Psoas muscle (tissue), 8 donors: Measurements from ENCODE around the gene GALNT10. TPM values are rescaled to one million over a fixed set of nuclear protein-coding genes. Genes with fewer than 3 reads are reported as not detected.

Experiments used
- ATAC-seq, 4 donors: fragments of 200-7000 bp; cut with Tn5 transposase; one replicate each; pipeline ENCODE4 v1.9.1; 2020; ENCODE audit warnings: moderate library complexity in 3 of 4, mild to moderate bottlenecking in 2 of 4
- DNase-seq, 2 donors: peaks; one replicate each; pipeline ENCODE4 v3.0.0-alpha.2; 2020
- H3K27ac ChIP-seq: fragments of 200-600 bp; one replicate; pipeline ENCODE4 v1.8.0; 2022
- H3K27me3 ChIP-seq, 3 donors: fragments of 200-600 bp in 1 of 3; one replicate each; pipeline versions ENCODE4 v1.6.1 to v1.8.0; 2013 to 2022; ENCODE audit warnings: low read length in 2 of 3, mild to moderate bottlenecking in 2 of 3, moderate library complexity in 1 of 3; ENCODE audit not compliant: insufficient read depth in 3 of 3
- H3K36me3 ChIP-seq, 2 donors: fragments of 200-600 bp in 1 of 2; one replicate each; pipeline versions ENCODE4 v1.6.1 to v1.8.0; 2013 to 2022; ENCODE audit warnings: low read depth in 1 of 2, mild to moderate bottlenecking in 1 of 2, moderate library complexity in 1 of 2; ENCODE audit not compliant: insufficient read depth in 1 of 2
- H3K4me1 ChIP-seq: fragments of 200-600 bp; one replicate; pipeline ENCODE4 v1.8.0; 2022
- H3K4me3 ChIP-seq: fragments of 200-600 bp; one replicate; pipeline ENCODE4 v1.8.0; 2022; ENCODE audit warnings: mild to moderate bottlenecking
- H3K9me3 ChIP-seq: fragments of 200-600 bp; one replicate; pipeline ENCODE4 v1.8.0; 2022
- WGBS, 3 donors: extraction: QIAGEN DNeasy Blood & Tissue Kit; methylation state at CpG; one replicate each; pipeline versions ENCODE4 v1.1.6 to v1.1.7; 2013; 5-methylcytosine and 5-hydroxymethylcytosine counted together
- intact Hi-C, 2 donors: fragments of 100-400 bp; cut with DNase I; formaldehyde crosslinking; loops; one replicate each; pipeline versions ENCODE4 v1.11.0 to v1.14.2; 2022
- polyA plus RNA-seq, 3 donors: library from polyadenylated mRNA; stranded (reverse); fragments of 200-250 nt; gene quantifications; one replicate each; pipeline ENCODE4 v1.2.3, GENCODE V29; 2013
- total RNA-seq, 4 donors: library from RNA; stranded (reverse); fragmentation: NEBNext Ultra II Directional in 2 of 4; extraction: Animal tissue kit (Norgen Biotek cat#: 25700) in 2 of 4; gene quantifications; one replicate each; pipeline versions ENCODE4 v1.2.1 to v1.2.4, GENCODE V29; 2021 to 2023
- TF ChIP-seq, protein P1 (sequence below): fragments of 200-600 bp; IDR thresholded peaks from one replicate; pipeline ENCODE4 v1.8.0; 2022; ENCODE audit warnings: antibody characterized with exemption
- donor health status: healthy with polysubstance abuse.
- donor health status: DM: no; HTN: no; CAD: no; lungs with moderate emphysema.
- donor health status: Bipolar disorder and iron deficiency.
- donor health status: healthy.
- donor health status: DM: yes; HTN: yes; CAD: no.
- donor health status: DM: no; HTN: no; CAD: no.
- donor health status: DM: no; HTN: no; CAD: no.
- donor health status: DM: yes; HTN: yes; CAD: no.

The GALNT10 gene
- total and polyA plus RNA-seq, 7 donors = 4.2 to 9.9 (median 6.8) TPM

DNA sequence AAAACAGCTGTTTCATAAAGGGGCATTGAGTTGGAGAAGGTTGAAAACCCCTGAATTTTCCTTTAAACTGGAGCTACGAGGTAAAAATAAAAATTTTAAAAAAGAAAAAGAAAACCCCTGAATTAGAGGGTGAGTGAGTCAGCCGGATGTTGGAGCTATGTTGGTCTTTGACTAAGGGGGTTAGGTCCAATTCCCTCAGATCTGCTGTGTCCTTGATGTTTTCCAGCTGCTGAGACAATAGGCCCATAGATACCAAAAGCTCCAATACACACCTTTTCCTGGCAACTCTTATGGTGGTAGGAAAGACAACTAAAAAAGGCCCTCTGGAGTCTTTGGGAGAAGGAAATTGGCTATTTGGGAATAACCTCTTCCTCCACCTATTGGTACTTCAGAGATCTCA is 175.8 kb downstream of the GALNT10 start:
- Histone ChIP-seq H3K4me1 (peaks cover 6% of the 10 kb centered on the region), H3K27ac (no peak overlapping the region), H3K27me3 (no peaks in the 10 kb centered on the region), H3K9me3 (no peaks in the 10 kb centered on the region), H3K4me3 (no peak overlapping the region), H3K36me3 (no peaks in the 10 kb centered on the region)
- TF ChIP-seq, protein P1, sequence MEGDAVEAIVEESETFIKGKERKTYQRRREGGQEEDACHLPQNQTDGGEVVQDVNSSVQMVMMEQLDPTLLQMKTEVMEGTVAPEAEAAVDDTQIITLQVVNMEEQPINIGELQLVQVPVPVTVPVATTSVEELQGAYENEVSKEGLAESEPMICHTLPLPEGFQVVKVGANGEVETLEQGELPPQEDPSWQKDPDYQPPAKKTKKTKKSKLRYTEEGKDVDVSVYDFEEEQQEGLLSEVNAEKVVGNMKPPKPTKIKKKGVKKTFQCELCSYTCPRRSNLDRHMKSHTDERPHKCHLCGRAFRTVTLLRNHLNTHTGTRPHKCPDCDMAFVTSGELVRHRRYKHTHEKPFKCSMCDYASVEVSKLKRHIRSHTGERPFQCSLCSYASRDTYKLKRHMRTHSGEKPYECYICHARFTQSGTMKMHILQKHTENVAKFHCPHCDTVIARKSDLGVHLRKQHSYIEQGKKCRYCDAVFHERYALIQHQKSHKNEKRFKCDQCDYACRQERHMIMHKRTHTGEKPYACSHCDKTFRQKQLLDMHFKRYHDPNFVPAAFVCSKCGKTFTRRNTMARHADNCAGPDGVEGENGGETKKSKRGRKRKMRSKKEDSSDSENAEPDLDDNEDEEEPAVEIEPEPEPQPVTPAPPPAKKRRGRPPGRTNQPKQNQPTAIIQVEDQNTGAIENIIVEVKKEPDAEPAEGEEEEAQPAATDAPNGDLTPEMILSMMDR = no peak
- WGBS, 3 donors = 74 to 91% (median 89%) methylated on average over 2 of the region's 2 CpGs
- intact Hi-C loops = no loop called here
- ATAC-seq (no peak), DNase-seq (no peak)

DNA sequence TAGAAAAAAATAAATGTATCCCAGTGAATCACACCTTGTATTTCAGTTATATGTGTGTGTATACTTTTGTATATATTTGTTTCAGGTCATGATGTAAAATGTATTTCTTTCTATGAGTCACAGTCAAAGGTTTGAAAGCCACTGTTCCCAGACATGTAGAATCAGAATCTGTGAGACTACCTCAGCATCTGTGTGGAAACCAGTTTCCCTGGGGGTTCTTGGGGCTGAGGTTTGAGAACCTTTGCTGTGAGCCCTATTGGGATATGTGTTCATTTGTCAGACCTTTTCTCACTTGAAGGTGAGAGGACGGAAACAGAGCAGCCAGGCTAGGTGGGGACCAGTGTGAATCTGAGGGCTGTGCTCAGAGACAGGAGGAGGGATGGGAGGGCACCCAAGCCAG is 176.6 kb downstream of the GALNT10 start:
- intact Hi-C loops = no loop called here
- no peak overlapping the region for H3K27ac ChIP-seq

DNA sequence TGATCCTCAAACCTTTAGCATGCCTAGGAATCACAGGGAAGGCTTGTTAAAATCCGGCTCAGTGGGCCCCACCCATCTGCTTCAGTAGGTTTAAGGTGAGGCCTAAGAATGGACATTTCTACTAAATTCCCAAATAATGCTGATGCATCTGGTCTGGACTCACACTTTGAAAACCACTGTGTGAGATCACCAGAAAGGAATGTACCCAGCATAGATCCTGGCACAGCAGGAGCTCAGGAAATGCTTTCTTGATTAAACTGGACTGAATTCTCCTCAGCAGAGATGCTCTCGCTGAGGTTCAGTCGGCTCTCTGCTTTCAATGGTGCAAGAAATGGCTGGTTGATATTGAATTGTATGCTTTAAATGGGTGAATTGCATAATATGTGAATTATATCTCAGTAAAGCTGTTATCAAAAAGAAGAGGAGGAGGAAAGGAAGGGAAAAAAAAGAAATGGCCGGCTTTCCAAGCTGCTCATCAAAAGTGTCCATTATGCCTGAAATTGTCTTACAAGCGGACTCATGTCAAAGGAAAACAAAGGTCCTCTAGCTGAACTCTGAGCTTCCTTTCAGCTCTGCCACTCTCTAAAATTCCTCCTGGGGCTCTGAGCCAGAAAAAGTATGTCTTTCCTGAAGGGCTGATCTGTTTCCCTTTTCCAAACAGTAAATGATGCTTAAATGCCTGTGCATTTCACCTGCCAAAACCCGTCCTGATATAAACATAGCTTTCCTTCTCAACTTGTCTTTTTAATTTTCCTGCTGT is 177.7 kb downstream of the GALNT10 start:
- TF ChIP-seq, protein P1 = no peak
- Histone ChIP-seq H3K36me3 (no peaks in the 10 kb centered on the region), H3K9me3 (no peaks in the 10 kb centered on the region), H3K4me1 (peaks cover 17% of the 10 kb centered on the region), H3K27ac (peak overlapping the region; percentile 5), H3K27me3 (no peaks in the 10 kb centered on the region), H3K4me3 (no peak overlapping the region)
- 64 to 72% (median 69%) methylated on average over 6 of the region's 6 CpGs for WGBS, 3 donors
- ATAC-seq = peak; percentile 42 to 47 (median 46)
- intact Hi-C loops = no loop called here
- DNase-seq = no peak

More for the DNA sequence above, 176.6 kb downstream of the GALNT10 start:
- 90 to 100% (median 95%) methylated on average over 1 of the region's 1 CpG for WGBS, 3 donors
- TF ChIP-seq, protein P1 = no peak
- no peak for DNase-seq
- no peak for ATAC-seq
- H3K4me1 ChIP-seq = peaks cover 12% of the 10 kb centered on the region
- H3K9me3 ChIP-seq = no peaks in the 10 kb centered on the region
- H3K36me3 ChIP-seq = no peaks in the 10 kb centered on the region
- no peaks in the 10 kb centered on the region for H3K27me3 ChIP-seq
- H3K4me3 ChIP-seq = no peak overlapping the region

DNA sequence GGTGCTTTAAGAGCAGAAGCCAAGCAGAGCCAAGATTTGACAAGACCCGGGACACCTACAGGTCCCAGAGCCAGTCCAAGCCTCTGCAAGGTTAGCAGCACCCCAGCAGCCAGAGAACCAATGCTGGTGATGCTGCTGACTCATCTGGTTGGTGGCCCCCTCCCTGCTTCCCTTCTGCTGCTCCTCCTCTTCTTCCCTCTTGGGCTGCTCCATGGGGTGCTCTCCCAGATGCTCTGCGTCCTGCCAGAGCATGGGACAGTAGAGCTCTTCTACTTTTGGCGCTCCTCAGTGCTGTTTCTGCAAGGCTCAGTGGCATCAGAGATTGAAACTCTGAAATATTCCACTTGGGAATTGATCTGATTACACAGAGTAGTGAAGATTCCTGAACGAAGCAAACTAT is 179.1 kb downstream of the GALNT10 start:
- TF ChIP-seq, protein P1 = no peak
- DNase-seq (no peak), ATAC-seq (no peak)
- intact Hi-C loops = no loop called here
- Histone ChIP-seq H3K4me3 (no peak overlapping the region), H3K36me3 (no peaks in the 10 kb centered on the region), H3K4me1 (peaks cover 17% of the 10 kb centered on the region), H3K9me3 (no peaks in the 10 kb centered on the region), H3K27me3 (no peaks in the 10 kb centered on the region), H3K27ac (no peak overlapping the region)
- 83 to 91% (median 87%) methylated on average over 4 of the region's 4 CpGs for WGBS, 3 donors

DNA sequence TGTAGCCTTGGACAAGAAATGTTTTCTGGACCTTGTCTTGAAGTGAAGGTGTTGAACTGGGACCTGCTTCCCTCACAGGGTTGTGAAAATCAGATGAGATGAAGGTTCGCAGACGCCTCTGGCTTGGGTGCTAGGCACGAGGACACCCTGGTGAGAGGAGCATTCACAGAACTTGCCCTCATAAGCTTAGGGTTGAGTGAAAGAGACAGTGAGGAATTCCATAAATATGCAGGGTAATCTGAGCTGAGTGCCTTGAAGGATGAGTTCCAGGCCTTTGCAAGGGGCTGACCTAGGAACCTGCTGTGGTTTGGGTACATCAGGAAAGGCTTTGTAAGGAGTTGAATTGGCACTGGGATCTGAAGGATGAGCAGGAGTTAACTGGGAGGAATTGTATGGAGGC is 179.6 kb downstream of the GALNT10 start:
- TF ChIP-seq, protein P1 = no peak
- intact Hi-C loops = no loop called here
- WGBS, 3 donors = 91 to 98% (median 92%) methylated on average over 3 of the region's 3 CpGs
- Histone ChIP-seq H3K27ac (no peak overlapping the region), H3K36me3 (no peaks in the 10 kb centered on the region), H3K27me3 (no peaks in the 10 kb centered on the region), H3K4me1 (peaks cover 17% of the 10 kb centered on the region), H3K9me3 (no peaks in the 10 kb centered on the region), H3K4me3 (no peak overlapping the region)
- no peak for ATAC-seq
- no peak for DNase-seq
